ENCODE data around the gene RTN1. TPM values are rescaled to one million over a fixed set of nuclear protein-coding genes. Genes with fewer than 3 reads are reported as not detected.

Gene RTN1
- polyA plus RNA-seq, 1 donor from 2014 or later, result 1,138 TPM

- TF ChIP-seq EP300 (conservative IDR thresholded peaks at IDR 0.05; ENCODE audit: poor library complexity, severe bottlenecking) (no peak), POLR2AphosphoS5 (IDR thresholded peaks at IDR 0.05) (peak; percentile 66)
- H3K79me2 ChIP-seq (replicated peaks; ENCODE audit: insufficient read depth, low read length), result no peaks in the 10 kb centered on the region
- H3K27ac ChIP-seq (ENCODE audit: low read length), result no peak overlapping the region
- H3K4me3 ChIP-seq (ENCODE audit: low read length), result no peak overlapping the region
- no peaks in the 10 kb centered on the region for H3K9me3 ChIP-seq (ENCODE audit: low read length)
- no peak overlapping the region for H2AFZ ChIP-seq (ENCODE audit: low read depth, low read length)
- H4K20me1 ChIP-seq (ENCODE audit: insufficient read depth), result no peaks in the 10 kb centered on the region
- no peak overlapping the region for H3K9ac ChIP-seq (ENCODE audit: low read length)
- H3K36me3 ChIP-seq (ENCODE audit: insufficient read depth, low read length), result no peaks in the 10 kb centered on the region
- H3K4me2 ChIP-seq (ENCODE audit: low read length), result no peak overlapping the region
- no peaks in the 10 kb centered on the region for H3F3A ChIP-seq (ENCODE audit: insufficient read depth, low read length, poor library complexity, severe bottlenecking)
- H3K9me2 ChIP-seq (ENCODE audit: insufficient read depth, low read length), result no peaks in the 10 kb centered on the region
- no peaks in the 10 kb centered on the region for H3K27me3 ChIP-seq (ENCODE audit: insufficient read depth, low read depth, low read length)
Measured at GRCh38 chr14:59782760-59783159, 87.8 kb downstream of the RTN1 start.

- Histone ChIP-seq H3K79me2 (replicated peaks; ENCODE audit: insufficient read depth, low read length) (no peaks in the 10 kb centered on the region), H3K4me2 (ENCODE audit: low read length) (no peak overlapping the region), H4K20me1 (ENCODE audit: insufficient read depth) (no peaks in the 10 kb centered on the region), H3K4me3 (ENCODE audit: low read length) (no peak overlapping the region), H3K36me3 (ENCODE audit: insufficient read depth, low read length) (no peaks in the 10 kb centered on the region), H3K27ac (ENCODE audit: low read length) (no peak overlapping the region), H3F3A (ENCODE audit: insufficient read depth, low read length, poor library complexity, severe bottlenecking) (no peaks in the 10 kb centered on the region), H3K9ac (ENCODE audit: low read length) (no peak overlapping the region), H3K9me3 (ENCODE audit: low read length) (no peaks in the 10 kb centered on the region), H3K9me2 (ENCODE audit: insufficient read depth, low read length) (no peaks in the 10 kb centered on the region), H3K27me3 (ENCODE audit: insufficient read depth, low read depth, low read length) (no peaks in the 10 kb centered on the region), H2AFZ (ENCODE audit: low read depth, low read length) (no peak overlapping the region)
- TF ChIP-seq, protein P1, sequence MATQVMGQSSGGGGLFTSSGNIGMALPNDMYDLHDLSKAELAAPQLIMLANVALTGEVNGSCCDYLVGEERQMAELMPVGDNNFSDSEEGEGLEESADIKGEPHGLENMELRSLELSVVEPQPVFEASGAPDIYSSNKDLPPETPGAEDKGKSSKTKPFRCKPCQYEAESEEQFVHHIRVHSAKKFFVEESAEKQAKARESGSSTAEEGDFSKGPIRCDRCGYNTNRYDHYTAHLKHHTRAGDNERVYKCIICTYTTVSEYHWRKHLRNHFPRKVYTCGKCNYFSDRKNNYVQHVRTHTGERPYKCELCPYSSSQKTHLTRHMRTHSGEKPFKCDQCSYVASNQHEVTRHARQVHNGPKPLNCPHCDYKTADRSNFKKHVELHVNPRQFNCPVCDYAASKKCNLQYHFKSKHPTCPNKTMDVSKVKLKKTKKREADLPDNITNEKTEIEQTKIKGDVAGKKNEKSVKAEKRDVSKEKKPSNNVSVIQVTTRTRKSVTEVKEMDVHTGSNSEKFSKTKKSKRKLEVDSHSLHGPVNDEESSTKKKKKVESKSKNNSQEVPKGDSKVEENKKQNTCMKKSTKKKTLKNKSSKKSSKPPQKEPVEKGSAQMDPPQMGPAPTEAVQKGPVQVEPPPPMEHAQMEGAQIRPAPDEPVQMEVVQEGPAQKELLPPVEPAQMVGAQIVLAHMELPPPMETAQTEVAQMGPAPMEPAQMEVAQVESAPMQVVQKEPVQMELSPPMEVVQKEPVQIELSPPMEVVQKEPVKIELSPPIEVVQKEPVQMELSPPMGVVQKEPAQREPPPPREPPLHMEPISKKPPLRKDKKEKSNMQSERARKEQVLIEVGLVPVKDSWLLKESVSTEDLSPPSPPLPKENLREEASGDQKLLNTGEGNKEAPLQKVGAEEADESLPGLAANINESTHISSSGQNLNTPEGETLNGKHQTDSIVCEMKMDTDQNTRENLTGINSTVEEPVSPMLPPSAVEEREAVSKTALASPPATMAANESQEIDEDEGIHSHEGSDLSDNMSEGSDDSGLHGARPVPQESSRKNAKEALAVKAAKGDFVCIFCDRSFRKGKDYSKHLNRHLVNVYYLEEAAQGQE (IDR thresholded peaks at IDR 0.05; ENCODE audit: borderline replicate concordance), result no peak
- TF ChIP-seq EP300 (conservative IDR thresholded peaks at IDR 0.05; ENCODE audit: poor library complexity, severe bottlenecking) (no peak), MXI1 (conservative IDR thresholded peaks at IDR 0.05; ENCODE audit: poor library complexity, severe bottlenecking) (no peak), POLR2AphosphoS5 (IDR thresholded peaks at IDR 0.05) (no peak), TAF1 (IDR thresholded peaks at IDR 0.05; ENCODE audit: low read depth) (no peak), SMC3 (conservative IDR thresholded peaks at IDR 0.05; ENCODE audit: poor library complexity) (no peak), EZH2 (IDR thresholded peaks at IDR 0.05; ENCODE audit: borderline replicate concordance, insufficient read depth, low read length, poor library complexity, severe bottlenecking) (no peak), RAD21 (conservative IDR thresholded peaks at IDR 0.05) (no peak)
- TF ChIP-seq, protein P2, sequence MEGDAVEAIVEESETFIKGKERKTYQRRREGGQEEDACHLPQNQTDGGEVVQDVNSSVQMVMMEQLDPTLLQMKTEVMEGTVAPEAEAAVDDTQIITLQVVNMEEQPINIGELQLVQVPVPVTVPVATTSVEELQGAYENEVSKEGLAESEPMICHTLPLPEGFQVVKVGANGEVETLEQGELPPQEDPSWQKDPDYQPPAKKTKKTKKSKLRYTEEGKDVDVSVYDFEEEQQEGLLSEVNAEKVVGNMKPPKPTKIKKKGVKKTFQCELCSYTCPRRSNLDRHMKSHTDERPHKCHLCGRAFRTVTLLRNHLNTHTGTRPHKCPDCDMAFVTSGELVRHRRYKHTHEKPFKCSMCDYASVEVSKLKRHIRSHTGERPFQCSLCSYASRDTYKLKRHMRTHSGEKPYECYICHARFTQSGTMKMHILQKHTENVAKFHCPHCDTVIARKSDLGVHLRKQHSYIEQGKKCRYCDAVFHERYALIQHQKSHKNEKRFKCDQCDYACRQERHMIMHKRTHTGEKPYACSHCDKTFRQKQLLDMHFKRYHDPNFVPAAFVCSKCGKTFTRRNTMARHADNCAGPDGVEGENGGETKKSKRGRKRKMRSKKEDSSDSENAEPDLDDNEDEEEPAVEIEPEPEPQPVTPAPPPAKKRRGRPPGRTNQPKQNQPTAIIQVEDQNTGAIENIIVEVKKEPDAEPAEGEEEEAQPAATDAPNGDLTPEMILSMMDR (IDR thresholded peaks at IDR 0.05; ENCODE audit: poor library complexity, severe bottlenecking), result no peak
Measured at GRCh38 chr14:59777006-59777579, 93.5 kb downstream of the RTN1 start.

Data from neural cell (in vitro differentiated cells).